Measurements from ENCODE around the gene NDC80. TPM values are rescaled to one million over a fixed set of nuclear protein-coding genes. Genes with fewer than 3 reads are reported as not detected.

The NDC80 gene
- total RNA-seq, 1 experiment from 2014 or later: 43.0 TPM

- Mint-ChIP-seq H3K27me3 (ENCODE audit: low read depth) (peaks cover 51% of the 10 kb centered on the region), H3K9me3 (peaks cover 3% of the 10 kb centered on the region; the same call in 1 of the 2 replicates), H3K4me1 (peaks cover 32% of the 10 kb centered on the region), H3K27ac (no peak overlapping the region), H3K36me3 (peaks cover 4% of the 10 kb centered on the region), H3K4me3 (peak overlapping the region; percentile 88)
- ChIA-PET POLR2A (no interaction called here), CTCF (no interaction called here)
- no peak for DNase-seq (ENCODE audit: low spot score)
- no peak for TF ChIP-seq JUN (CRISPR knock-in tag; IDR thresholded peaks at IDR 0.05)
- 0 out of 2 replicates have a peak, but pooled peaks have one; percentile 53 for TF ChIP-seq MYBL2 (CRISPR knock-in tag; IDR thresholded peaks at IDR 0.05)
- TF ChIP-seq ZNF138 (CRISPR knock-in tag; conservative IDR thresholded peaks at IDR 0.05): no peak
- TF ChIP-seq STAT6 (CRISPR knock-in tag; conservative IDR thresholded peaks at IDR 0.05; ENCODE audit: low read depth): no peak
- TF ChIP-seq MLX (CRISPR knock-in tag; IDR thresholded peaks at IDR 0.05): no peak
- TF ChIP-seq FOXP4 (CRISPR knock-in tag; IDR thresholded peaks at IDR 0.05): no peak
- no peak for TF ChIP-seq CTCF (IDR thresholded peaks at IDR 0.05)
- no peak for TF ChIP-seq CREM (CRISPR knock-in tag; IDR thresholded peaks at IDR 0.05)
- TF ChIP-seq FOXP1 (CRISPR knock-in tag; IDR thresholded peaks at IDR 0.05; ENCODE audit: borderline replicate concordance): no peak
- TF ChIP-seq FOXK1 (CRISPR knock-in tag; IDR thresholded peaks at IDR 0.05): 0 out of 2 replicates have a peak, but pooled peaks have one; percentile 5
- 0 out of 2 replicates have a peak, but pooled peaks have one; percentile 4 for TF ChIP-seq E2F4 (CRISPR knock-in tag; IDR thresholded peaks at IDR 0.05; ENCODE audit: borderline replicate concordance, low read depth)
- peak; percentile 87 for TF ChIP-seq KAT7 (CRISPR knock-in tag; IDR thresholded peaks at IDR 0.05; ENCODE audit: borderline replicate concordance)
- TF ChIP-seq ZNF317 (CRISPR knock-in tag; IDR thresholded peaks at IDR 0.05; ENCODE audit: borderline replicate concordance, low read depth): no peak
- no peak for TF ChIP-seq ZNF121 (CRISPR knock-in tag; IDR thresholded peaks at IDR 0.05)
- 0 out of 2 replicates have a peak, but pooled peaks have one; percentile 5 for TF ChIP-seq GABPB1 (CRISPR knock-in tag; IDR thresholded peaks at IDR 0.05)
- TF ChIP-seq TEAD1 (CRISPR knock-in tag; IDR thresholded peaks at IDR 0.05): 0 out of 2 replicates have a peak, but pooled peaks have one; percentile 5
- TF ChIP-seq ATF6 (CRISPR knock-in tag; IDR thresholded peaks at IDR 0.05): no peak
- no peak for TF ChIP-seq USF2 (CRISPR knock-in tag; IDR thresholded peaks at IDR 0.05)
- no peak; the same call in 1 of the 2 replicates for ATAC-seq
Observed at GRCh38 chr18:2655954-2656236, 84.5 kb downstream of the NDC80 start.

Data from WTC11 (cell line).